Activated CD8-positive, alpha-beta memory T cell treated with anti-CD3 and anti-CD28 coated beads, Interleukin-2, amount 50 U/mL, for 24 hours (primary cell): ENCODE results near the gene NR1H2.

Experiments used
- DNase-seq: peaks from one replicate; pipeline ENCODE4 v3.0.0-alpha.2; 2020; ENCODE audit errors: extremely low read depth

NR1H2 gene

GRCh38 chr19:50422397-50423278 lies 46.4 kb downstream of the NR1H2 start:
- no peak for DNase-seq

- DNase-seq = no peak
Observed at GRCh38 chr19:50423279-50424113, 47.2 kb downstream of the NR1H2 start.

DNA sequence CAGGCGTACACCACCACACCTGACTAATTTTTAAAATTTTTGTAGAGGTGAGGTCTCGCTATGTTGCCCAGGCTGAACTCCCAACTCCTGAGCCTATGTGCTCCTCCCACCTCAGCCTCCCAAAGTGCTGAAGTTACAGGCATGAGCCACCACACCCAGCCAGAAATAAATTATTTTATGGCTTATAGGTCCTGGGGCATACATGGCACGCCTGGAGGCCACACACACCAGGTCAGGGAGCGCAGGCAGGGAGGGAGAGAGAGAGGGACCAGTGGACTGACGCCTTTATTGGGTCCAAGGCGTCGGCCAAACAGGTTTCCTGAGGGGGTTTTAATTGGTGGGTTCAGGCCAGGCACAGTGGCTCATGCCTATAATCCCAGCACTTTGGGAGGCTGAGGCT lies 49.3 kb downstream of the NR1H2 start:
- no peak for DNase-seq

DNA sequence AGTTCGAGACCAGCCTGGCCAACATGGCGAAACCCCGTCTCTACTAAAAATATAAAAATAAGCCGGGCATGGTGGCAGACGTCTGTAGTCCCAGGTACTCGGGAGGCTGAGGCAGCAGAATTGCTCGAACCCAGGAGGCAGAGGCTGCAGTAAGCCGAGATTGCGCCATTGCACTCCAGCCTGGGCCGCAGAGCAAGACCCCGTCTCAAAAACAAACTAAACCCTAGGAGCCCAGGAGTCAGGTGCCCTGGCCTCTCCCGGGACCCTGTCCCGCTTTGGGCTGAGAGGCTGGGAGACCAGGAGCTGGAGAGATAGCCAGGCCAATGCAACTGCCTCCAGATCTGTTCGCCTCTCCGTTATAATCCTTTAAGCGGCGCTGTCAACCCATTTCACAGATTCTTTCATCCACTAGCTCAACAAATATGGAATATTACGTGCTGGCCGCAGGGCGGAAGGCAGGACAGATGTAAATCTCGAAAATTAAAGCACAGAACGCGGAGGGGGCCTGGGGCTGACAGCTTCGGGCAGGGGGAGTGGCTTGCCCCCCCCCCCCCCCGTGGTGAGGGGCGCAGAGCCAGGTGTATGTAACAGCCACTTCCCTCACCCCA lies 51.2 kb downstream of the NR1H2 start:
- no peak for DNase-seq

GRCh38 chr19:50427997-50428425 lies 51.8 kb downstream of the NR1H2 start:
- no peak for DNase-seq

- DNase-seq = no peak
Observed at GRCh38 chr19:50428772-50429463, 52.7 kb downstream of the NR1H2 start.

- DNase-seq = no peak
Observed at GRCh38 chr19:50430888-50431342, 54.7 kb downstream of the NR1H2 start.

- DNase-seq = peak; percentile 70
Observed at GRCh38 chr19:50431343-50432220, 55.3 kb downstream of the NR1H2 start.

DNA sequence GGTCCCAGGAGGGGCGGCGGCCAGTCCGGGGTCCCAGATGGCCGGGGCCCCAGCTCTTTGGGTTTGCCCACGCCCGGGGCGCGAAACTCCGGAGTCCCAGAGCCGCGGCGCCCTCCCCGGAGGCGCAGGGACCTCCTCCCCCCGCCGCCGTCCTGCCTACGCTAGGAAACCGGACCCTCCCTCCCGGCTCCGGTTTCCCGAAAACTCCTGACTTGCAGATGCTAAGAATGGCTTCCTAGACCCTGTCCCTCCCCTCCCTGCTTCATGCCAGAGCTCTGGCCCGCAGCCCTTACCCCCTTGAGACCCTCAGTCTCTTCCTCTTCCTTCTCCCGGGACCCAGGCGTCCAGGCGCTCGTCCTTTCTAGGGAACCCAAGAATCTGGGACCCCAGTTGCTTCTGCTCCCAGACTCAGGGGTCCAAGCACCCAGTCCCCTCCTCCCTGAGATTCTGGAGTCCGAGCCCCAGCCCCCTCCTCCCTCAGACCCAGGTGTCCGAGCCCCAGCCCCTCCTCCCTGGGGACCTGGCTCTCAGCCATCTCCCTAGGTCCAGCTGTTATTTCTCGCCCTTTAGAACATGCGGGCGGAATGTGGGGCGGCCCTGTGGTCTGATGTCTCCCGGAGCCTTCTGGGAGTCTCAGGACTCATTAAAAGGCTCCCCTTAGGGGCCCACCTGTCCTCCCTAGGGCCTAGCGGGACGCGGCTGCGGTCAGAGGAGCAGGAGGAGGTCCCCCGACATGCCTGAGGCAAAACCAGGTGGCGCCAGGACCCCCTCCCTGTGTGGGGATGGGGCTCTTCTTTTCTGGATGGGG lies 56.2 kb downstream of the NR1H2 start, which contains the start of gene MYBPC2:
Gene MYBPC2 (plus strand): TSS at position 672 of the 808 bp plus-strand sequence. CDS start 62 bp downstream, at position 734.
- no peak for DNase-seq
